T-helper 1 cell treated with Interleukin-12 subunit alpha and Interleukin-12 subunit beta and Interleukin-4 antibody, amounts not matched to agents 30 ng/mL and 1 ng/mL, for 36 hours (primary cell): ENCODE measurements around the gene KRT78. TPM values are rescaled to one million over a fixed set of nuclear protein-coding genes. Genes with fewer than 3 reads are reported as not detected.
"Not testable (repeated sequence)": the region's sequence is repeated elsewhere in the genome, so short reads cannot be mapped to it uniquely, and the experiment has no call there.

ENCODE experiments used
- intact Hi-C: fragments of 100-400 bp; cut with micrococcal nuclease; formaldehyde crosslinking; loops from one replicate; pipeline ENCODE4 v1.15.1; 2024
- total RNA-seq: library from RNA; stranded (reverse); gene quantifications from 2 replicates; pipeline ENCODE4 v1.2.3, GENCODE V29; 2022

Gene KRT78
- total RNA-seq, 1 donor from 2014 or later = not detected

- intact Hi-C loops = no loop called here
Measured at GRCh38 chr12:52798671-52799504, 49.9 kb downstream of the KRT78 start.

DNA sequence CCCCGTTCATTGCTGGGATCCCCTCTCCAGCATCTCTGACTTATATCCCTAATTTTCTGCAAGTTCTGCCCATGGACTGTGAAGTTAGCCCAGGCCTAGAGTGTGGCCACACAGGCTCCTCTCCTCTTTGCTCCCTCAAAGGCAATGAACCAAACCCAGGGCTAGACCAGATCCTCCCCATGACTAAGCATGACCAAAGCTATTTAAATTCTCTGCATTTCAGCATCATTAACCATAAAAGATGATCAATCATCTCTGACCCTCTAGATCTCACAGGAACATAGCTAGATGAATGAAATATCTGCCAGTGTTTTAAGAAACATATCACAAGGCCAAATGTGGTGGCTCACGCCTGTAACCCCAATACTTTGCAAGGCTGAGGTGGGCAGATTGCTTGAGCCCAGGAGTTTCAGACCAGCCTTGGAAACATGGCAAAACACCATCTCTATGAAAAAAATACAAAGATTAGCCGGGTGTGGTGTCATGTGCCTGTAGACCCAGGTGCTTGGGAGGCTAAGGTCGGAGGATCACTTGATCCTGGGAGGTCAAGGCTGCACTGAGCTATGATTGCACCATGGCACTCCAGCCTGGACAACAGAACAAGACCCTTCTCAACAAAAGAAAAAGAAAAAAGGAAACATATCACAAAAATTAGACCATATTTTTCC is 50.7 kb downstream of the KRT78 start:
- intact Hi-C loops = no loop called here

- intact Hi-C loops = no loop called here
Measured at GRCh38 chr12:52797529-52797894, 51.3 kb downstream of the KRT78 start.

GRCh38 chr12:52796839-52797528 is 51.8 kb downstream of the KRT78 start:
- intact Hi-C loops = no loop called here

DNA sequence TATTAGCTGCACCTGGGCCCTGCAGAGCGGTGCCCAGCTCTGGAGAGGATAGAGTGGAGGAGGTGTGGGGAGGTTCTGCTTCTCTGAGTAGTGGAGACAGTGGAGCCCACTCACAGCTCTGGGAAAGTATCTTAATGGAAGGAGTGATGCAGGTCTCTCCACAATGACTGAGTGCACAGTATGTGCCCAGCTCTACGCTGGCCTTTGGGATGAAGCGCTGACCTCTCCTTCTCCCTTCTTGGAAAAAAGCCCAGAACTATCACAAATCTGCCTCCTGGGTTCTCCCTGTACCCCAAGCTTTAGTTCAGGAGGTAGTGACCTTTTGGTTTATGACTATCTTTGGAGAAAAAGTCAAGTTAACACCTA is 52.4 kb downstream of the KRT78 start:
- intact Hi-C loops = no loop called here

DNA sequence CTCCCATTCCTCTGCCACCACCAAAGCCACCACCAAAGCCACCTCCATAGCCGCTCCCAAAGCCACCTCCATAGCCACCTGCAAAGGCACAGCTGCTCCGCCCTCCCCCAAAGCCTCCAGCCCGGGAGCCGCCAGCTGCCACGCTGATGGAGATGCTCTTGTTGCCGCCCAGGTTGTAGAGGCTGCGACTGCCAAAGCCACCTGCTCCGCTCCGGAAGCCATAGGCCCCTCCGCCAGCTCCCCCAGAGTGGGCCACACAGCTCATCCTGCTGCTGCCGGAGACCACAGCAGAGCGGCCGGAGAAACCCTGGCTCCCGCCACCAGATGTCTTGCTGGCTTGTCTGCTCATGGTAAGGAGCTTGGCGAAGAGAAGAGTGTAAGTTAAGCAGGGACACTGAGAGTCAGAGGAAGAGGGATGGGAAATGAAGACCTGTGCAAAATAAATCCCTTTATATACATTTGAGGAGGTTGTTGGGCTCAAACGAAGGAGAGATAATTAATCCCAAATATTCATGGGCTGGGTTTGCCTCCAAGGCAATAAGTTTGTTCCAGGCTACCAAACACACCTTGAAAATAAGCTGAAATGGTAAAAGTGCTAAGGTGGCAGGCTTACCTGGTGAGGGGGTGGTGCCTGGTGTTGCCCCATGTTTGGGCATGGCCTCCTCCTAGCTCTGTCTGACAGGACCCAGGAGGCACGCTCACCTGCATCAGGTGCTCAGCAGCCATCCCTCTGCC is 52.9 kb downstream of the KRT78 start, which contains the start of gene KRT3:
Gene KRT3 (minus strand): TSS at position 424 of the 735 bp plus-strand sequence. CDS start 75 bp downstream, at position 349.
- intact Hi-C loops = no loop called here

DNA sequence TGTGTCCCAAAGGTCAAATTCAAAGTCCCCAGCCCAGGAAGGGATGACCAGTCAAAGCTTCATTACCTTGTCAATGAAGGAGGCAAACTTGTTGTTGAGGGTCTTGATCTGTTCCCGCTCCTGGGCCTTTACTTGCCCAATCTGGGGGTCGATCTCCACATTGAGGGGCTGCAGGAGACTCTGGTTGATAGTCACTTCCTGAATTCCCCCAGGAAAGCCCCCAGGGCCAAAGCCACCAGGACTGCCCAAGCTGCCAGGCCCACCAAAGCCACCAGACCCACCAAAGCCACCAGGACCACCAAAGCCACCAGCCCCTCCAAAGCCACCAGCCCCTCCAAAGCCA is 53.5 kb downstream of the KRT78 start:
- intact Hi-C loops = not testable (repeated sequence)

GRCh38 chr12:52794479-52795331 is 54.1 kb downstream of the KRT78 start:
- intact Hi-C loops = no loop called here

GRCh38 chr12:52792185-52793029 is 56.4 kb downstream of the KRT78 start:
- intact Hi-C loops = no loop called here

DNA sequence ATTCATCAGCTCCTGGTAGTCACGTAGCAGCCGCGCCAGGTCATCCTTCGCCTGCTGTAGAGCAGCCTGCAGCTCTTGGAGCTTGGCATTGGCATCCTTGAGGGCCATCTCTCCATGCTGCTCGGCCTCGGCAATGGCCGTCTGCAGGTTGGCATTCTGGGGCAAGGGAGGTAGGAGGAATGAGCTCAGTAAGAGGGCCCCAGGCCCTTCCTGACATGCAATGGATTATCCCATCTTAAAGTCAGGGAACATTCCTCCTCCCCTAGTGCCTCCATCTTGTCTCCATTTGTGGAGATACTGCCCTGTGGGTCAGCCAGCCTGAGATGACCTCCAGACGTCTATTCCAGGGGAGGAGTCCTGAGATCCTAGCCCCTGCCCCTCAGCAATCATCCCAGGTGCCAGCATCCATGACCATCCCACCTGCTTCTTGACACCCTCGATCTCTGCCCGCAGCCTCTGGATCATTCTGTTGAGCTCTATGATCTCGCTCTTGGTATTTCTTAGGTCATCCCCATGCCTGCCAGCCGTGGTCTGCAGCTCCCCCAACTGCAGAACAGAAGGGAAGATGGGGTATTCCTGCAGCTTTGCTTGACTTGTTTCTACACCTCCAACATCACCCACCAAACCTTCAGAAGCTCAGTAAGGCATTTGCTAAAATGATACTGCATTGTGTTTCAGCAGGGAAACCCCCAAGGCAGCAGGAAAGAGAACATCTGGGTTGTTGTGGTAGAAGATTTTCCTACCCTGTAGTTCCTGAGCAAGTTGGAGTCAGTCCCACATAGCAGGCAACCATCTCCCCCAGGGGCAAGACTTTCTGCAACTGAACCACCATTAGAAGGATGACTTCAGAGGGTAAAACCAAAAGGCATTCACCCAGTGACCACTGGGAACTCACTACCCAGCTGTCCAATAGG is 57.3 kb downstream of the KRT78 start:
- intact Hi-C loops = no loop called here

- intact Hi-C loops = no loop called here
Measured at GRCh38 chr12:52790427-52791270, 58.1 kb downstream of the KRT78 start.

DNA sequence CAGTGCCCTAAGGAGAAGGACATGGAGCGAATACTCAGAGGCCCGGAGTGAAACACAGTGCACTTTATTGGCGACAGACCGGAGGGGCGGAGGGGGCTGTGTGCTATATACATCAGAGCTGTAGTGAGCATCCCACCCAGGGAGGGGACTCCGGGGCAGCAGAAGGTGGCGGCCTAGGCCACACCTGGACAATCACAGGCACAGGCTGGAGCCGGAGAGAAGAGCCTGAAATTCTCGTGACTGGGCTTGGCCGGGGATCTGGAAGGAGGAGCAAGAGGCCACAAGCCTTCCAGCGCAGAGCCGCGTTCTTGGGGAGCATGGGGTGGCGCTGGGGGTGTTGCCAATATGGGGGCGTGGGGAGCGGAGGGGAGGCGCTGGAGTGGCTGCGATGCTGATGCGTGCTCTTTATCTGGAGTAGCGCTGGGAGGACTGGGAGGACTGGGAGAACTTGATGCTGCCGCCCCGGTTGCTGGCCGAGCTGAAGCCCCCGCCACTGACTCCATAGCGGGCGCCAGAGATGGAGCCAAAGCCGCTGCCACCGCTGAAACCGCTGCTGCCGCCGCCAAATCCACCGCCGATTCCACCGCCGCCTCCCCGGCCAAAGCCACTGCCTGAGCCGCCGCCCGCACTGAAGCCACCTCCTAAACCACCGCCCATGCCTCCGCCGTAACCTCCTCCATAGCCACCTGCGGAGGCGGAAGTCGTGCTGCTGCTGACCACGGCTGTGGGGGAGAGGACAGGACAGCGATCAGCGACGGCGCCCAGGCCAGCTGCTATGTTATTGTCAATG is 59.0 kb downstream of the KRT78 start:
- intact Hi-C loops = no loop called here

DNA sequence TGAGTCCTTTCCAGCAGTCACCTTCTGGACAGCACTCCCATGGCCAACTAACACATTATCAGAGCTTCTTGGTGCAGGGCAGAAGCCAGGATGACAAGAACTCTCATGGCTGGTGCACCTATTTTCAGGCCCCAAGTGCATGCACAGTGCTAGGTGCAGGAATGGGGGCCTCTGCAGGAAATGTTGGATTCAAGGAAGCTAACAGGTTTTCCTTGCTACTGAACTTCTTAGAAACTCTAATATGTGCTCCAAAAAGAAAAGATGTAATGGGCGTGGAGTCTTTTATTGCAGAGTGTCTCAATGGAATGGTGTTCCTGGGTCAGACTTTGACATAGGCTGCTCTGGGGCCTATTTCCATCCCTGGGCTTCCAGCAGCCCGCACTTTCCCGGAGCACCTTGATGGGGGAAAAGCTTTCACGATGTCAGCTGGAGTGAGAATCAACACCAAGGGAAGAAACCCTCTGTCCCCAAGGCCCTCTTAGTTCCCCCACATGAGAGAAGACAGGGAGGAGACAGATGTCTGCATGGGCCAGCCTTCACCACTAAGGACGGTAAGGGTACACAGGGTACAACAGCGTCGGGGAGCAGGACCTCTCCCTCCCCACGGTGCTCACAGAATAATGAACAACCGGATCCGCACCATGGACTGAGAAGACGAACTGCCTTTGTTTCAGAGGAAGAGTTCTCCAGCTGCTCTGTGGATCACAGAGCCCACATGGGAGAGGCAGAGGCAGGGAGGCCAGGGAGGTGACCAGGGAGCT is 59.7 kb downstream of the KRT78 start:
- intact Hi-C loops = no loop called here

GRCh38 chr12:52788192-52788875 is 60.5 kb downstream of the KRT78 start:
- intact Hi-C loops = no loop called here
